ENCODE measurements around the gene HOXD8. TPM values are rescaled to one million over a fixed set of nuclear protein-coding genes. Genes with fewer than 3 reads are reported as not detected.

The HOXD8 gene
- 1 to 10 TPM in 1 of 2 donors, under 1 TPM in 1; 0.32 to 2.1 TPM for total RNA-seq
- 1 to 10 TPM; 1.1 to 2.9 (median 2.0) TPM for polyA plus RNA-seq (ENCODE audit: insufficient read length in 6 of 6)
- long read RNA-seq, donor 1, result 0 reads
- long read RNA-seq, donor 2, partial matches to known transcripts, result 0 of 3 reads
- long read RNA-seq, donor 2, other reads (novel, unspliced or antisense), result 0 of 3 reads
- long read RNA-seq, donor 3, result 0 reads
- long read RNA-seq, donor 4, result 0 reads
- long read RNA-seq, donor 5, result 0 reads
- long read RNA-seq, donor 6, partial matches to known transcripts, result 0 of 2 reads
- long read RNA-seq, donor 6, other reads (novel, unspliced or antisense), result 0 of 2 reads
- long read RNA-seq, donor 7, result 0 reads
- long read RNA-seq, donor 8, result 0 reads
- long read RNA-seq, donor 9, result 0 reads
- long read RNA-seq, donor 10, result 0 reads
- long read RNA-seq, donor 11, transcript HOXD8-201 (2 exons, 1,917 nt), result major isoform, 7 of 49 reads
- long read RNA-seq, donor 11, partial matches to known transcripts, result 0 of 49 reads
- long read RNA-seq, donor 11, other reads (novel, unspliced or antisense), result 37 of 49 reads
- long read RNA-seq, donor 12, partial matches to known transcripts, result 0 of 1 reads
- long read RNA-seq, donor 12, other reads (novel, unspliced or antisense), result 0 of 1 reads

DNA sequence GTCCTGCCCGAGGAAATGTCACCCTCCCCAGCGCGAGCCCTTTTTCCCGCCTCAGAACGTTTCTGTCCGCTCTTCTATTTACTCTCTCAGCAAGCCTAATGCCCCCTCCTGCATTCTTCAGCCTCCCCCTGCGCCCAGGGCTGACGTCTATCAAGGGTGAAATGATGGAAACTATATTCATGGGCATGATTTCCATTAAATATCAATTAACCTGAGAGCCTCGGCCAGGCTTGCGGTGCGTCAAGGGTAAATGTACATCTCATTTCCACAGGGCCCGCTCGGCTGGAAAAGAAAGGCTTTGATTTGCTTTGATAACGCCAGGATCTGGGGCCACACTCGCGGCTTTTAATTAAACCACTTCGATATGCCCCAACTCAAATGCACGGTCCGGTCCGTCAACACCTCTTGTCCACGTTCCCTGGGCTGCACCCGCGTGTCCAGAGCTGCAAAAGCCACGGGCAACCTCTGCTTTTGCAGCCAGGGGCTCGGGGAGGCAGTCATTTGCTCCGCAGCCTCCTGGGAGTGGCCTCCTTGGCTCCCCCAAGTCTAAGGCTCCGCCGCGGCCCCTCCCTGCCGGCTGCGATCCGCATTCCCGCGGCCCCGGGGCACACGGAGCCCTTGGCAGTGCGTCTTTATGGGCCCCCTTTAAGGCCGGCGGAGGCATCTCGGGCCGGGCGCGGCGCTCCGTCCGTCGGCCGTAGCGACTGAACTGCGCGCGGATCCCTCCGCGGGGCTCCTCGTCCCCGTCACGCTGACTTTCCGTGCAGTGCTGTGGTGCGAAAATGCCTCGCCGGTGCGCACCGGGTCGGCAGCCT is at the start of gene HOXD8:
Gene HOXD8 (plus strand): TSS at position 724 of the 815 bp plus-strand sequence. CDS start 662 bp downstream, outside the sequence.
- peak; percentile 29 for ATAC-seq
- intact Hi-C loops (cut with DNase I), result loop anchor here in 1 of 2 donors (5.0 kb wide), 2 partner anchors 423 to 1018 kb away; no protein-coding TSS in a partner anchor
- Histone ChIP-seq H3K27me3 (peaks cover 96 to 100% of the 10 kb centered on the region in 2 donors), H3K36me3 (no peaks in the 10 kb centered on the region), H3K4me3 (peak within 1 kb of the TSS in 1 of 2 donors; percentile 18), H3K27ac (no peak within 1 kb of the TSS), H3K4me1 (peaks cover 0 to 36% of the 10 kb centered on the region in 2 donors), H3K9me3 (no peaks in the 10 kb centered on the region)
- no peak for TF ChIP-seq CTCF (IDR thresholded peaks at IDR 0.05)
- DNase-seq, result peak in 2 of 4 donors; percentile 53 to 63

DNA sequence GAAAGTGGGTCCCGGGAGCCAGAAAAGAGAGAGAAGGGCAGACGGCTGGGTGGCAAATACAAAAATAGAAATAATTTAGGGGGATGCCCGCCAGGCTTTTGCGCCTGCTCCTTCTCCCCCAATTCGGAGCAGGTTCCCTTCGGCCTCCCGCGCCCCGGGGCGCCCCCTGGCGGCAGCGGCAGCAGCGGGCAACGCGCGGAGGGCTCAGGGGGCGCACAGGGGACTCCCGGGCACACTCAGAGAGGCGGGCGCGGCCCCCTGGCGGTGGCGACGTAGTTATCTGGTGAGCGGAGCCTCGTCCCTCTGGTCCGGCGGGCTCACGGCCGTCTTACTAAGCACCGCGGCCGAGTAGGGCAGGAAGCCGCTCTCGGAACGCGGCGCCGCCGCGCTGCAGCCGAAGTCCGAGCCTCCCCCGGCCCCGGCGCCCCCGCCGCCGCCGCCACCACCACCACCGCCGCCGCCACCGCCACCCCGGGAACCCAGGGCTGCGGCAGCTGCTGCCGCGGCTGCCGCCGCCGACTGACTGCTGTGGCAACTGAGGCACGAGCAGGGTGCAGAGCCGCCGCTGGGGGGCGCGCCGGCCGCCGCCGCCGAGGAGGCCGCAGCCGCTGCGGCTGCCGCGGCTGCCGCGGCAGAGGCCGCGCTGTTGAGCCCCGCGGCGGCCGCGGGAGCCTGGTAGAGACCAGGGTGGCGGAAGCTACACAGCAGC is 49.5 kb upstream of the HOXD8 start:
- H3K27me3 ChIP-seq, result peaks cover 97 to 100% of the 10 kb centered on the region in 2 donors

GRCh38 chr2:176080540-176081375 is 48.7 kb upstream of the HOXD8 start:
- H3K36me3 ChIP-seq, result no peaks in the 10 kb centered on the region
- intact Hi-C loops (cut with DNase I), result loop anchor here in 1 of 2 donors (10.0 kb wide), 1 partner anchor 716 kb away; no protein-coding TSS in a partner anchor
- H3K4me3 ChIP-seq, result no peak overlapping the region
- H3K27ac ChIP-seq, result no peak overlapping the region
- DNase-seq (no peak), ATAC-seq (no peak)
- H3K27me3 ChIP-seq, result peaks cover 97 to 100% of the 10 kb centered on the region in 2 donors
- no peaks in the 10 kb centered on the region for H3K9me3 ChIP-seq
- peaks cover 0 to 21% of the 10 kb centered on the region in 2 donors for H3K4me1 ChIP-seq
- TF ChIP-seq CTCF (IDR thresholded peaks at IDR 0.05), result no peak

More for the DNA sequence above, 49.5 kb upstream of the HOXD8 start:
- Histone ChIP-seq H3K27ac (no peak overlapping the region), H3K4me1 (peaks cover 0 to 19% of the 10 kb centered on the region in 2 donors), H3K9me3 (no peaks in the 10 kb centered on the region), H3K4me3 (no peak overlapping the region), H3K36me3 (no peaks in the 10 kb centered on the region)
- intact Hi-C loops (cut with DNase I), result loop anchor here in 1 of 2 donors (10.0 kb wide), 1 partner anchor 715 kb away; no protein-coding TSS in a partner anchor
- DNase-seq (peak in 2 of 4 donors; percentile 63 to 86), ATAC-seq (no peak)
- TF ChIP-seq CTCF (IDR thresholded peaks at IDR 0.05), result peak; percentile 33 to 54

DNA sequence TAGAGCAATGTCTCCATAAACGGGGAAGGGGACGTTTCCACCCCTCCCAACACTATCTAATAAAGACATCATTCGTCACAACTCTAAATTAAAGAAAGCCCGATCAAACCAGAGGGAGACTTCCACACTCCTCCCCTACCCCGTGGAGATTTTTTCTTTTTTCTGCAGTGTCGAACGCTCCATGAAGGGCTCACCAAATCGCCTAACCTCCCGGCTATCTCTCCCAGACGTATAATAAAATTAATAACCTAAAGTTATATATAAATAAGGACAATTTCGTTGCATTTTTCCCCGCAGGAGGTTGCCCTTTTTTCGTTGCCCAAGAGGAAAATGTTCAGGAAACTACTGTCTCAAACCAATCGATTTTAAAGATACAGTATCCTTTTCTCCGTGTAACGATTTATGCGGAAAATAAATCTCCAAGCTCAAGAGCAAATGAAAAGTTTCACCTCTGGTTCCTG is 48.1 kb upstream of the HOXD8 start:
- DNase-seq (no peak), ATAC-seq (no peak)
- H3K9me3 ChIP-seq, result no peaks in the 10 kb centered on the region
- peaks cover 97 to 100% of the 10 kb centered on the region in 2 donors for H3K27me3 ChIP-seq
- no peaks in the 10 kb centered on the region for H3K36me3 ChIP-seq
- H3K4me1 ChIP-seq, result peaks cover 0 to 27% of the 10 kb centered on the region in 2 donors
- TF ChIP-seq CTCF (IDR thresholded peaks at IDR 0.05), result no peak
- intact Hi-C loops (cut with DNase I), result loop anchor here in 1 of 2 donors (10.0 kb wide), 1 partner anchor 717 kb away; no protein-coding TSS in a partner anchor
- no peak overlapping the region for H3K4me3 ChIP-seq
- H3K27ac ChIP-seq, result no peak overlapping the region

Data from left lung (tissue), 14 donors.